Immature natural killer cell (primary cell): ENCODE results near the gene GDF15. TPM values are rescaled to one million over a fixed set of nuclear protein-coding genes. Genes with fewer than 3 reads are reported as not detected.

Experiments used
- DNase-seq, 3 donors: peaks; one replicate each; pipeline ENCODE4 v3.0.0; 2022; ENCODE audit warnings: mixed read lengths in 1 of 3
- H3K27ac Mint-ChIP-seq, 6 donors: one replicate each; pipeline ENCODE4 v1.8.0; 2020; ENCODE audit warnings: mixed read lengths in 6 of 6, mild to moderate bottlenecking in 5 of 6, inconsistent platforms in 4 of 6, moderate library complexity in 3 of 6
- H3K27me3 Mint-ChIP-seq, 3 donors: one replicate each; pipeline ENCODE4 v1.8.0; 2020 to 2021; ENCODE audit warnings: low read depth in 3 of 3, mild to moderate bottlenecking in 3 of 3, mixed read lengths in 3 of 3, moderate library complexity in 3 of 3, inconsistent platforms in 1 of 3
- H3K36me3 Mint-ChIP-seq, 3 donors: one replicate each; pipeline ENCODE4 v1.8.0; 2020; ENCODE audit warnings: mixed read lengths in 3 of 3, inconsistent platforms in 2 of 3, mild to moderate bottlenecking in 2 of 3
- H3K4me1 Mint-ChIP-seq, 2 donors: one replicate each; pipeline ENCODE4 v1.8.0; 2020; ENCODE audit warnings: inconsistent platforms in 2 of 2, mild to moderate bottlenecking in 2 of 2, mixed read lengths in 2 of 2, moderate library complexity in 1 of 2
- H3K4me3 Mint-ChIP-seq, 5 donors: one replicate each; pipeline ENCODE4 v1.8.0; 2020; ENCODE audit warnings: mild to moderate bottlenecking in 5 of 5, mixed read lengths in 5 of 5, inconsistent platforms in 3 of 5, moderate library complexity in 3 of 5
- H3K9me3 Mint-ChIP-seq, 6 donors: one replicate each; pipeline ENCODE4 v1.8.0; 2020; ENCODE audit warnings: mild to moderate bottlenecking in 6 of 6, mixed read lengths in 6 of 6, inconsistent platforms in 4 of 6, moderate library complexity in 3 of 6
- polyA plus RNA-seq, 3 donors: library from polyadenylated mRNA; unstranded; fragments of 300-500 nt; fragmentation: Illumina TruSeq; gene quantifications; one replicate each; pipeline ENCODE4 v1.2.3, GENCODE V29; 2021

The GDF15 gene
- polyA plus RNA-seq, 3 donors from 2014 or later = not detected

GRCh38 chr19:18408053-18408476 lies 22.1 kb downstream of the GDF15 start:
- H3K4me1 Mint-ChIP-seq = peaks cover 7 to 12% of the 10 kb centered on the region in 2 donors
- H3K27ac Mint-ChIP-seq = no peak overlapping the region
- H3K36me3 Mint-ChIP-seq = no peaks in the 10 kb centered on the region
- DNase-seq = no peak
- H3K4me3 Mint-ChIP-seq = no peak overlapping the region
- peaks cover 3 to 10% (median 9%) of the 10 kb centered on the region in 3 donors for H3K27me3 Mint-ChIP-seq
- no peaks in the 10 kb centered on the region for H3K9me3 Mint-ChIP-seq

DNA sequence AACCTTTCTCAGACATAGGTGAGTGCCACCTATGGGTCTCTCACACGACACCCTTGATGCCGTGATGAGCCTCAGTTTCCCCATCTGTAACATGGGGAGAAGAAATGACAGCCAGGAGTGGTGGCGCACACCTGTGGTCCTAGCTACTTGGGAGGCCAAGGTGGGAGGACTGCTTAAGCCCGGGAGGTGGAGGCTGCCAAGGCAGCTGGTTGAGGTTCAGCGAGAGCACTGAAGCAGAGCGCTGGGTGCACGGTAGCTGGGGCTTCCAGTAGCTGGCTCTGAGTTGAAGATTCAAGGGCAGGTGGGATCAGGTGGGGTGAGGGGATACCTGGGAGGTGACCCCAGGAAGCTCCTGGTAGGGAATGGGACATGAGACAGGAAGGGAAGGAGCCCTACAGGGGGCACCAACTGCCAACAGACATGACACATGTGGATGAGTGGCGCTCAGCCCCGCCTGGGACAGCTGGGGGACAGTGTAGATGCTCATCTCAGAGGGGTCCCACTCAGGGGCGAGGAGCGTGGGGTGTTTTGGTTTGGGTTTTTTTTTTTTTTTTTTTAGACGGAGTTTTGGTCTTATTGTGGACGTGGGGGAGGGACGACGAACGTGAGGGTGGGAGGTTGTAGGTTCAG lies 26.8 kb downstream of the GDF15 start:
- peak overlapping the region in 1 of 6 donors; percentile 59 for H3K27ac Mint-ChIP-seq
- peaks cover 41 to 43% of the 10 kb centered on the region in 2 donors for H3K4me1 Mint-ChIP-seq
- peaks cover 13 to 22% (median 17%) of the 10 kb centered on the region in 3 donors for H3K27me3 Mint-ChIP-seq
- H3K9me3 Mint-ChIP-seq = no peaks in the 10 kb centered on the region
- H3K36me3 Mint-ChIP-seq = no peaks in the 10 kb centered on the region
- H3K4me3 Mint-ChIP-seq = no peak overlapping the region
- DNase-seq = no peak

GRCh38 chr19:18414504-18415177 lies 28.7 kb downstream of the GDF15 start:
- Mint-ChIP-seq H3K27me3 (peaks cover 23 to 29% (median 24%) of the 10 kb centered on the region in 3 donors), H3K4me1 (peaks cover 53 to 54% of the 10 kb centered on the region in 2 donors), H3K36me3 (no peaks in the 10 kb centered on the region), H3K9me3 (no peaks in the 10 kb centered on the region), H3K27ac (peak overlapping the region; percentile 70 to 89 (median 87)), H3K4me3 (peak overlapping the region; percentile 27 to 69 (median 55))
- DNase-seq = peak; percentile 57 to 66 (median 58)

DNA sequence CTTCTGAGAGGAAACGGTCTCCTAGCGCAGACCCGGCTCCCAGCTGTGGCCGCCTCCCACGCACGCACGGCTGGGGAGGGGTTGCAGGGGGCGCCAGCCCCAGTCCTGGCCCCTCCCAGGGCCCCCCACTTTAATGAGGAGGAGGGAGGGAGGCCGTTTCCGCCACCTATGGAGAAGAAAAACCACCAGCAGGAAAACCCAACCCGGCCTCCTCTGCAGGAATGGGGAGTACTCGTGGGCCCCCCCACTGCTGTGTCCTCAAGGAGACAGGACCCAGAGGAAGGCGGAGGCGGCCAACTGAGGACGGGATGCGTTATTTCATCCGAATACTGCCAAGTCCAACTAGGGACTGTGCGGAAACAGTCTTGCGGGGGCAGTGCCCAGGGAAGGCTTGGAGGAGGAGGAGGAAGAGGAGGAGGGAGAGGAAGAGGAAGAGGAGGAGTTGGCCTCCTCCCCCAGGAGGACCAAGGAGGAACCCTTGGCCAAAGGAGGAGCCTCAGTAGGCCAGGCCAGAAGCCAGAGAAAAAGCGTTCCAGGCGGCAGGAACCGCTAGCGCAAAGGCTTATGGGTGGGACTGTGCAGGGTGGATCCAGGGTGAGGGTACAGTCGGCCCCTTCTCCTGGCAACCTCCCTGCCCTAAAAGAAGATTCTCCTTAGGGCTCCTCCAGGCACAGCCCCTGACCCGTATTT lies 29.4 kb downstream of the GDF15 start:
- Mint-ChIP-seq H3K36me3 (no peaks in the 10 kb centered on the region), H3K27me3 (peaks cover 23 to 32% (median 24%) of the 10 kb centered on the region in 3 donors), H3K27ac (peak overlapping the region; percentile 83 to 98 (median 94)), H3K9me3 (no peaks in the 10 kb centered on the region), H3K4me3 (peak overlapping the region in 4 of 5 donors; percentile 59 to 85 (median 68)), H3K4me1 (peaks cover 55 to 57% of the 10 kb centered on the region in 2 donors)
- no peak for DNase-seq

GRCh38 chr19:18416778-18417249 lies 30.9 kb downstream of the GDF15 start:
- Mint-ChIP-seq H3K9me3 (no peaks in the 10 kb centered on the region), H3K4me3 (peak overlapping the region; percentile 79 to 90 (median 85)), H3K27ac (peak overlapping the region; percentile 68 to 98 (median 96)), H3K36me3 (no peaks in the 10 kb centered on the region), H3K27me3 (peaks cover 17 to 28% (median 24%) of the 10 kb centered on the region in 3 donors), H3K4me1 (peaks cover 65 to 66% of the 10 kb centered on the region in 2 donors)
- peak; percentile 80 to 84 (median 82) for DNase-seq

DNA sequence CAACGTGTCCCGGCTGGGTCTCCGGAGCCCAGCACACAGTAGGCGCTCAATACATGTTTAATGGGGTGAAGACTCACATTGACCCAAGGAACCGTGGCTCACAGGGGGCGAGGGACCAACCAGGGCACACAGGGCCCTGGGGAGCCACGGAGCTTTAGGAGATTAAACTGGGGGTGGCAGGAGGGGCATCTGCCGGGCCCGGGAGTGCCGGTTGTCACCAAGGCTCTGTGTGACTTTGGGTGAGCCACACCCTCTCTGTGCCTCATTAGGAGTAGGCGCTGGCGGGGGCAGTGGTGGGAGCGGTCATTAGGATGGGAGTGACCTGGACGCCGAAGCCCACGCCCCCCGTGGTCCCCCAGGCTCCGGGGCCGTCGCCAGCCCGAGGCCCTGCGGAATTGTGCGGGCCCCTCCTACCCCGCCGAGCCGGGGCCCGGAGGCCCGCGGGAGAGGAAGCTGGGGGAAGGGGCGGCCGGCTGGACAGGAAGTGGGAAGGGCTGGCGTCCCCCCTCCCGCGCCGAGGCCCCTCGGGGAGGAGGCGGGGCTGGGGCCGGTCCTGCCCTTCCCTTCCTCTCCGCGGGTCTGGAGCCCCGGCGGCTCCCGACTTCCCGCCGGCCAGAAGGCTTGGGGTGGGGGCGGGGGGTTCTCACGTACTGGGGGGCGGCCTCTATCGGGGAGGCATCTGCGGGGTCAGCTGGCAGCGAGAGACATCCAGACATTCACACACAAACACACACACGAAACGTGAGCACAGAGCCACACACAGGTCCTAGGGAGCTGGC lies 31.5 kb downstream of the GDF15 start:
- H3K27ac Mint-ChIP-seq = peak overlapping the region; percentile 89 to 99 (median 98)
- H3K4me3 Mint-ChIP-seq = peak overlapping the region; percentile 87 to 91 (median 90)
- H3K36me3 Mint-ChIP-seq = no peaks in the 10 kb centered on the region
- peaks cover 17 to 28% (median 24%) of the 10 kb centered on the region in 3 donors for H3K27me3 Mint-ChIP-seq
- no peaks in the 10 kb centered on the region for H3K9me3 Mint-ChIP-seq
- H3K4me1 Mint-ChIP-seq = peaks cover 71 to 73% of the 10 kb centered on the region in 2 donors
- peak; percentile 56 to 62 (median 61) for DNase-seq

DNA sequence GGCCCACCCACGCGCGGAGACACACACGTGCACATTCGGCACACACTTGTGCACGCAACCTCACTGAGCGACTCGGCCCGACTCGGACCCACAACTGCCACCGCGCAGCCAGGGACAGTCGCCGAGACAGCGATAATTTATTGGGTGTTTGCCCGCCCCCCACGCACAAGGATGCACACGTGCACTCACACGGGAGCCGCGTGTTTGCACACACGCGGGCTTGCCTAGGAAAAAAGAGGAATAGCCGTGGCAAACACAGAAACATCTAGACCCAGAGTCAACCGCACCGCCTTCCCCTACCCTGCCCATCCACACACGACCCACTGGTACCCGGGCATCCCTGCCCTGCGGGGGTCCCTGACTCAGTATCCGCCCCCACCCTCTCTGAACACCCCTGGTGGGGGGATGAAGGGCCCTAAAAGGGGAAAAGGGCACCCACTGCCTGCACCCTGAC lies 32.1 kb downstream of the GDF15 start:
- H3K4me3 Mint-ChIP-seq = peak overlapping the region; percentile 87 to 91 (median 88)
- no peak for DNase-seq
- no peaks in the 10 kb centered on the region for H3K36me3 Mint-ChIP-seq
- peak overlapping the region; percentile 89 to 99 (median 98) for H3K27ac Mint-ChIP-seq
- H3K4me1 Mint-ChIP-seq = peaks cover 74 to 79% of the 10 kb centered on the region in 2 donors
- peaks cover 17 to 28% (median 28%) of the 10 kb centered on the region in 3 donors for H3K27me3 Mint-ChIP-seq
- no peaks in the 10 kb centered on the region for H3K9me3 Mint-ChIP-seq

DNA sequence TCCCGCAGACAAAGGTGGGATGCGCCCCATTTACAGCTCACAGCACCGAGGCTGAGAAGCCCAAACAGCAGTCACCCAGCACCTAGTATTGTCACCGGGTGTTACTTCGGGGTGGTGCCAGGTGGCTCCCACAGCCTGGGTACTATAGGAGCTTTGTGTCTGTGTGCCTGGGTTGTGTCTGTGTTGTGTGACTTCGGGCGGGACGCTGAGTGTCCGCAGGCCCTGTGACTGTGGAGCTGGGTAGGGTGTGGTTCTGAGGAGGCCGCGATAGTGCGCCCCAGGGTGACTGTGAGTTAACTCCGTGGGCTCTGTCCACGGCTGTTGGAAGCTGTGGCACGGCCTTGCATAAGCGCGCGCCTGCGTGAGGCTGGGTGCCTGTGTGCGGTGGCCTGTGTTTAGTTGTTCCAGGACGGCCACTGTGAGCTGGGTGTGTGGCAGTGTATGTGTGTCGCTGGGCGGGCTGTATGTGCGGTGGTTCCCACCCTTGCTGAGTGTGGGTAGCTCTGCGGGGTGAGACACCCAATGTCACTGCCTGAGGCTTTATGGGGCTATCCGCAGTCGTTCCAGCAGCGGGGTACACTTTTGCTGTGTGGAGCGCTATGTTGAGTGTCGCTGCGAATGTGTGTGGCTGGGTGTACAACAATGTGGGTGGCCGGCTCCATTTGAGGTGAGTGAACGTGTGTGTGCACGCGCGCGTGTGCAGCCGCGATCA lies 32.7 kb downstream of the GDF15 start:
- Mint-ChIP-seq H3K9me3 (no peaks in the 10 kb centered on the region), H3K4me3 (peak overlapping the region; percentile 87 to 91 (median 88)), H3K27ac (peak overlapping the region; percentile 89 to 99 (median 98)), H3K36me3 (no peaks in the 10 kb centered on the region), H3K4me1 (peaks cover 79 to 85% of the 10 kb centered on the region in 2 donors), H3K27me3 (peaks cover 17 to 28% (median 28%) of the 10 kb centered on the region in 3 donors)
- DNase-seq = peak; percentile 73 to 79 (median 76)

- Mint-ChIP-seq H3K27me3 (peaks cover 17 to 28% (median 28%) of the 10 kb centered on the region in 3 donors), H3K4me1 (peaks cover 81 to 86% of the 10 kb centered on the region in 2 donors), H3K27ac (peak within 1 kb of the TSS; percentile 95 to 99 (median 98)), H3K4me3 (peak within 1 kb of the TSS; percentile 91 to 98 (median 95)), H3K36me3 (no peaks in the 10 kb centered on the region), H3K9me3 (no peaks in the 10 kb centered on the region)
- peak; percentile 78 to 85 (median 84) for DNase-seq
Observed at GRCh38 chr19:18419195-18419698, 33.3 kb downstream of the GDF15 start, which contains the start of gene SSBP4. Gene SSBP4, plus strand, starts transcription at chr19:18419398. Its CDS starts 251 bp downstream, at chr19:18419649.

- Mint-ChIP-seq H3K27ac (peak overlapping the region; percentile 89 to 98 (median 95)), H3K4me1 (peaks cover 77 to 79% of the 10 kb centered on the region in 2 donors)
Observed at GRCh38 chr19:18419699-18420460, 33.9 kb downstream of the GDF15 start.

GRCh38 chr19:18420930-18421329 lies 35.0 kb downstream of the GDF15 start:
- Mint-ChIP-seq H3K4me1 (peaks cover 77 to 79% of the 10 kb centered on the region in 2 donors), H3K36me3 (no peaks in the 10 kb centered on the region), H3K9me3 (no peaks in the 10 kb centered on the region), H3K4me3 (peak overlapping the region; percentile 91 to 98 (median 95)), H3K27ac (peak overlapping the region; percentile 89 to 98 (median 95)), H3K27me3 (peaks cover 17 to 28% (median 26%) of the 10 kb centered on the region in 3 donors)
- no peak for DNase-seq

More at GRCh38 chr19:18419699-18420460, 33.9 kb downstream of the GDF15 start:
- no peaks in the 10 kb centered on the region for H3K36me3 Mint-ChIP-seq
- peak overlapping the region; percentile 91 to 98 (median 95) for H3K4me3 Mint-ChIP-seq
- H3K27me3 Mint-ChIP-seq = peaks cover 17 to 26% (median 26%) of the 10 kb centered on the region in 3 donors
- peak; percentile 49 to 61 (median 54) for DNase-seq
- H3K9me3 Mint-ChIP-seq = no peaks in the 10 kb centered on the region
